Right ventricle myocardium inferior (tissue), 1 donor: Measurements from ENCODE around the gene SLC45A3. TPM values are rescaled to one million over a fixed set of nuclear protein-coding genes. Genes with fewer than 3 reads are reported as not detected.
"Not testable (repeated sequence)": the region's sequence is repeated elsewhere in the genome, so short reads cannot be mapped to it uniquely, and the experiment has no call there.

ENCODE experiments used
- ATAC-seq: fragments of 200-7000 bp; cut with Tn5 transposase; one replicate; pipeline ENCODE4 v1.9.1; 2020; ENCODE audit warnings: mild to moderate bottlenecking, moderate library complexity
- DNase-seq: peaks from one replicate; pipeline ENCODE4 v3.0.0; 2021; ENCODE audit errors: missing footprints
- intact Hi-C: fragments of 100-400 bp; cut with DNase I; formaldehyde crosslinking; loops from one replicate; pipeline ENCODE4 v1.11.0; 2022
- long read RNA-seq: library from polyadenylated mRNA; unstranded; transcript quantifications from one replicate; pipeline ENCODE4 v2.0.0, GENCODE V29; 2021
- total RNA-seq: library from RNA; stranded (reverse); fragmentation: NEBNext Ultra II Directional; extraction: Animal tissue kit (Norgen Biotek cat#: 25700); gene quantifications from one replicate; pipeline ENCODE4 v1.2.1, GENCODE V29; 2021
- donor health status: DM: no; HTN: yes; CAD: no; lungs with severe emphysema.

SLC45A3 gene, protein sequence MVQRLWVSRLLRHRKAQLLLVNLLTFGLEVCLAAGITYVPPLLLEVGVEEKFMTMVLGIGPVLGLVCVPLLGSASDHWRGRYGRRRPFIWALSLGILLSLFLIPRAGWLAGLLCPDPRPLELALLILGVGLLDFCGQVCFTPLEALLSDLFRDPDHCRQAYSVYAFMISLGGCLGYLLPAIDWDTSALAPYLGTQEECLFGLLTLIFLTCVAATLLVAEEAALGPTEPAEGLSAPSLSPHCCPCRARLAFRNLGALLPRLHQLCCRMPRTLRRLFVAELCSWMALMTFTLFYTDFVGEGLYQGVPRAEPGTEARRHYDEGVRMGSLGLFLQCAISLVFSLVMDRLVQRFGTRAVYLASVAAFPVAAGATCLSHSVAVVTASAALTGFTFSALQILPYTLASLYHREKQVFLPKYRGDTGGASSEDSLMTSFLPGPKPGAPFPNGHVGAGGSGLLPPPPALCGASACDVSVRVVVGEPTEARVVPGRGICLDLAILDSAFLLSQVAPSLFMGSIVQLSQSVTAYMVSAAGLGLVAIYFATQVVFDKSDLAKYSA
- 6.5 TPM for total RNA-seq
- long read RNA-seq, partial matches to known transcripts = 0 of 2 reads
- long read RNA-seq, other reads (novel, unspliced or antisense) = 2 of 2 reads

DNA sequence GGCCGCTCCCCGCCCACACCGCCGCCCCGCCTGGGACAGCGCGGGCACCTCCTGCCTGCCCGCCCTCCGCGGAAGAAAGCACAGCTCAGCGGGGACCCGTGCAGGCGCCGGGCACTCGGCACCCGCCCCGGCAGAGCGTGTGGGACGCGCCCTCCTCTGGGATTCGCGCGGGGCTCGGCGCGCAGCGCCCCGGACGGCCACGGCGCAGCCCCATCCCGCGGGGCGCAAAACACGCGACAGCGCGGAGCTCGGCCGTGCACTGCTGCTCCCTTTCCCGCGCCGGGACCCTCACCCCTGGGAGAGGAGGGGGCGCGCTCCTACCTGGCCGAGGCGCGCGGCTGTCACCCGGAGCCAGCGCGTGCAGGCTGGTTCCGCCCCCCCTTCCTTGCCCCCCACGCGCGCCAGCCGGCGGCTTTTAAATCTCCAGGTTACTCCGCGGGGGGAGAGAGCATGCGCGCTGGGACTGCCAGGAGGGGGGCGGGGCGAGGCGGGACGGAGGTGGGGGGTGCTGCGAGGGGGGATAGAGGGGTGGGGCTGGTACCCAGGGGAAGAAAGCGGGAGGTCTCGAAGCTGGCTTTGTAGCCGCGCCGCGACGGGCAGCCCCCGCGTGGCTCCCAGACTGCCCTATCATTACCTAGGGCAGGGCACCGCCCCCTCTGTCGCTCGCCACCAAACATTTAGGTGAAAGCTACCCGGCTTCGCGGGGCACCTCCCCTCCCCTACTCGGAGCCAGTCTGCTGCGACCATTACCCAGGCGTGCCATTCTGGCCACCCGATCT is at the start of gene SLC45A3:
TSS of gene SLC45A3 (minus strand) at position 437 of the 779 bp plus-strand sequence. CDS start 15,853 bp downstream, outside the sequence.
- DNase-seq = no peak
- ATAC-seq = peak; percentile 54
- intact Hi-C loops = no loop called here

DNA sequence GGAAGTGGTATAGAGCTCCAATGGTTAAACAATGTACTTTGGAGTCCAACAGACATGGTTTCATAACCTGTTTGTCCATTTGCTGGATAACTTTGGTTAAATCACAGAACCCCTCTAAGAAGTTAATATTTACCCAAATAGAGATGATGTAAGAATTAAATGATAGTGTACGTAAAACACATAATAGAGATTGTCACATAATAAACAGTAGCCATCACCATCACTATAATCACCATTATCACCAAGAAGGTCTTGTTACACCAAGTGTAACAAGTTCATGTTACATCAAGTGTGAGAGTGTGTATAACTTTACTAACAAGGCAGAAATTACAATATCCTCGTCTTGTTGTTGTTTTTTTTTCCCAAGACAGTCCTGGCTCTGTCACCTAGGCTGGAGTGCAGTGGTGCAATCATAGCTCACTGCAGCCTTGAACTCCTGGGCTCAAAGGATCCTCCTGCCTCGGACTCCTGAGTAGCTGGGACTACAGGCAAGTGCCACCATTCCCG is 46.4 kb upstream of the SLC45A3 start:
- ATAC-seq (no peak), DNase-seq (no peak)
- intact Hi-C loops = no loop called here

DNA sequence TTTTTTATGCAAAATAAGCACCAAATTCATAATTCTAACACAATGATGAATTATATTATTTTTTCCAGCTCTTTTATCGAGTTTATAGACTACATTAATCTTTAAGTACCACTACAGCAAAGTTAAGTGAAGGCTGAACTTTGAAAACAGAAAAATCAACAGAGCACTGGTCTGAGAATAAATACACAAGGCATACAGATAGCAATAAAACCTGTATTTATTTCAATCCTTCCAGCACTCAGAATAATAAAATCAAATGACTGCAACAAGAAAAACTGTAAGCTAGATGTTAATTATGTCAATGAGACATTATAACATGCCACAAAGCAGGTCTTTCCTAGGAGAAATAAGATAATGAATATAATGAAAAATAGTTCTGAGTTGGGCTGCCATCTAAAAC is 45.2 kb upstream of the SLC45A3 start:
- no peak for DNase-seq
- intact Hi-C loops = no loop called here
- ATAC-seq = no peak

DNA sequence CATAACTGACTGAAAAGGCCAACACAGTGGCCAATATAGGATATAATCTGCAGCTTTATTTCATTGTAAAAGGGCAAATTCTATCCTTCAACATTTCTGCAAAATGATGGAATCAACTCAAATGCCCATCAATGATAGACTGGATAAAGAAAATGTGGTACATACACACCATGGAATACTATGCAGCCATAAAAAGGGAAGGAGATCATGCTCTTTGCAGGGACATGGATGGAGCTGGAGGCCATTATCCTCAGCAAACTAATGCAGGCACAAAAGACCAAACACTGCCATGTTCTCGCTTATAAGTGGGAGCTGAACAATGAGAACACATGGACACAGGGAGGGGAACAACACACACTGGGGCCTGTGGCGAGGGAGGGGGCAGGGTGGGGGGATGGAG is 40.4 kb upstream of the SLC45A3 start:
- DNase-seq, ATAC-seq, intact Hi-C loops: not testable (repeated sequence)

DNA sequence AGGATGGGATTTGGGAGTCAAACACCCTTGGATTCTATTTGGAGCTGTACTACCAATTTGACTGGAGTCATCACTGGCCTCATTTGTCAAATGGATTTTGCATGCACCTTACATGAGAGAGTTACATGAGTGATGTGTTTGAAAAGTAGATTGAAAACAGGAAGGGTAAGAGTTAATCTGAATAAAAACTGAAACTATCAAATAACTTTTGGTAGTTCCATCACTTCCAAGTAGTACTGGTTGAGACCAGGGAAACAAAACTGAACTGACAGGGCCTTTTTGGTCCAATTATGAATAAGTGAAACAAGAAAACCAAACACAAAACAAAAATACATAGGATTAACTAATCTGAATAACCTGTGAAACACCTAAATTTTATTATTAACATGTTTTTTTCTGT is 39.5 kb upstream of the SLC45A3 start:
- intact Hi-C loops = no loop called here
- DNase-seq = no peak
- ATAC-seq = no peak

DNA sequence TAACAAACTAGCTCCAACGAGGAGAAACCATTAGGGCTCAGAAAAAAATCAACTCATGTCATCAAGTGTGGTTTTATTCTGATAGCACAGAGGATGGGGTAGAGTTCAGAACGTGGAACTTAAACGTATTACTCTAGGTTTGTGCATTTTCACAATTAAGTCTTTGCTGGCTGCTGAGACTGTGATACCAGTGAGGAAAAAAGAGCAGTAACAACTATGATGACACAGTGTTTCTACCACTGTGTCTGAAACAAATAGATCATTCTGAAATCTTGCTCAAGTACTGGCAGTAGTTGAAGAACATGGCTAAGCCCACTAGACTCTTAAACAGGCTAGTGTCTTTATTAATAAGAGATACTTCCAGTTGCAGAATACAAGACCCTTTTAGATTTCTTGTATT is 38.7 kb upstream of the SLC45A3 start:
- DNase-seq (no peak), ATAC-seq (no peak)
- intact Hi-C loops = no loop called here

DNA sequence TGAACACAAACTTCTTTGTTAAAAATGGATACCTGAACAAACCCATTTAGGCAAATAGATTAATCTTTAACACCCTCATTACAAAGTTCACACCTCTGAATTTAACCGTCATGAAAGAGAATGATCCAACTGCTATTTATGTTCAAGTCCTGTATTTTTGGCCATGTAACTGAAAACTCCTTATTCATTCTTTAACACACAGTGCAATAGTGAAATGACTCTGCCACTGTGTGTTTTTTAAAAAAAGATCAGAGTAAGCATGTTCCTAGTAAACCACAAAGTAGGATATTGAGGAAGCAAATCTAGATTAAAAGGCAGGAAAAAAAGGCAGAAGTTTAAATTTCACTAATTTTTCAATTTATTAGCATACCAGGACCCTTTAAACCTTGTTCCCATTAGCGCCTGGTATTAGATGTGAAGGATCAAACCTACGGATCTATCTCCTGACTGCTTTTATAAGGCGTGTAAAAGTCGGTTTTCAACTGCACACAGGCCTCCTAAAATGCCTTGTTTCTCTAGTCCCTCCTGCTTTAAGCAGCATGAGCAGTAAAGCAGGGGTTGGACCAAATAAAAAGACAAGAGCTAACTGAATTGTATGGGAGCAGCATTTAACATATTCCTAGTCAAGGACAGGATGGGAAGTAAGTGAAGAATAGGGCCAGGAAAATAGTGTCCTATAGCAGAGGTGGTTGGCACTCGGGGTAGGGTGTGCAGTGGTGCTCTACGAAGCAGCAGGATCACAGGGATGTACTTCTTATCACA is 36.2 kb upstream of the SLC45A3 start:
- intact Hi-C loops = no loop called here
- no peak for ATAC-seq
- DNase-seq = no peak

DNA sequence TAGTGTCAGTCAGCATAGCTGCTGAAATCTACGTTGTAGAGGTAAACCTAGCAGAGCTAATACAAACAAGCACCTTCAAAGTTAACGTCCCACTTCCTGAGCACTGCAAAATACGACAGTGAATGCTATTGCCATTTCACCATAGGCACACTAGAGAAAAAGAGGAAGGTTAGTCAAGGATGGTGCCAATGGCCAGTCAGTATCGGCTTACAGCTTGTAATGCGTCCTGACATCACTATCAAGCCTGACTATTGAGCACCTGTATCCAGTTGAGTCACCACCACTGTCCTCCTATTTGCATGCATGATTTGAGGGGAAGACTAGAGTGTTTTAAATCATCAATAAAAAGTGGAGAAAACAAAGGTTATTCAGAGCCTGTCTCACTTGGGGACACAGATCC is 35.3 kb upstream of the SLC45A3 start:
- intact Hi-C loops = no loop called here
- ATAC-seq (no peak), DNase-seq (no peak)

DNA sequence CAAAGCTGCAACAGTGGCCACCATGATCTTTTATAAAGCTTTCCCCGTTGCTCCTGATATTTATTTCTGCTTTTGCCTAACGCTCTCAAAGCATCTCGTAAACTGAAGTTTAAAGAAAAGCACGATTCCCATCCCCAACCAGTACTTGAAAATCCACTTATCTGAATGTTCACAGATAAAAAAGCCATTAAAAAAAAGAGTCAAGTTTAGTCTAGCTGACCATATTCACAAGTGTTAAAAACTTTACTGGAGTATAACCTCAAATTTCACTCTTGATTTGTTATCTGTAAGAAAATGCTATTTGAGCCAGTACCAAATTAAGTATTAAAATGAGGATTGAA is 34.6 kb upstream of the SLC45A3 start:
- no peak for DNase-seq
- intact Hi-C loops = loop anchor here (5.0 kb wide), 1 partner anchor 123 kb away; no protein-coding TSS in a partner anchor
- no peak for ATAC-seq

DNA sequence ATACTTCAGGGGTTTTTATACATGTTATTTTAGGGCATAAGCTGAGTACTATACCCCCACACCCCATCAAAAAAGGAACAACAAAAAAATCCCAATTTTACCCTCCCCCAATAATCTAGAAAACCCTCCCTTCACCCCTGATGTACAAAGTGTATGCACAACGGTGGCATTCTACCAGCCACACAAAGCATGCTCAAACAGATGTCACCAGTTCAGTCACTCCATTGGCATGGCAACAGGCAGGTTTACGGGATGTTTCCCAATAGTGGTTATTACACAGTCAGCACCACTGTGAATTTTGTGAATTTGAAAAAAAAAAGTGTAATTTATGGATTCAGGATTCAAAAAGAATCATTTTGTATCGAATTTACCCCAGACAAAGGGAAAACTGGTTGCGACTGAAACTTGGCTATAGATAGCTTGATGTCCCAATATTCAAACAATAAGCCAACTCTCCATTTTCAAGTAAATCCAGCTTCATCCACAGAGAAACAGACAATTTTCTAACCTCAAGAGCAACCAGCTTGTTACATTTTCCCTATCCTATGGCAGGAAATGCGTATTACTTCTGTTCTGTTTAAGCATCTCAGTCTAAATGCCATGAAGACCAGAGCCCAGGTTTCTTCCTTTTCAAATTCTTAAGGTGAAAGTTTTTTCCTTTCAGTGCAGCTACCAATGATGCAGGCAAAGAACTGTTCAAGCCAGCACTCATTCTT is 34.0 kb upstream of the SLC45A3 start:
- ATAC-seq = no peak
- no peak for DNase-seq
- intact Hi-C loops = loop anchor here (5.0 kb wide), 1 partner anchor 122 kb away; no protein-coding TSS in a partner anchor

DNA sequence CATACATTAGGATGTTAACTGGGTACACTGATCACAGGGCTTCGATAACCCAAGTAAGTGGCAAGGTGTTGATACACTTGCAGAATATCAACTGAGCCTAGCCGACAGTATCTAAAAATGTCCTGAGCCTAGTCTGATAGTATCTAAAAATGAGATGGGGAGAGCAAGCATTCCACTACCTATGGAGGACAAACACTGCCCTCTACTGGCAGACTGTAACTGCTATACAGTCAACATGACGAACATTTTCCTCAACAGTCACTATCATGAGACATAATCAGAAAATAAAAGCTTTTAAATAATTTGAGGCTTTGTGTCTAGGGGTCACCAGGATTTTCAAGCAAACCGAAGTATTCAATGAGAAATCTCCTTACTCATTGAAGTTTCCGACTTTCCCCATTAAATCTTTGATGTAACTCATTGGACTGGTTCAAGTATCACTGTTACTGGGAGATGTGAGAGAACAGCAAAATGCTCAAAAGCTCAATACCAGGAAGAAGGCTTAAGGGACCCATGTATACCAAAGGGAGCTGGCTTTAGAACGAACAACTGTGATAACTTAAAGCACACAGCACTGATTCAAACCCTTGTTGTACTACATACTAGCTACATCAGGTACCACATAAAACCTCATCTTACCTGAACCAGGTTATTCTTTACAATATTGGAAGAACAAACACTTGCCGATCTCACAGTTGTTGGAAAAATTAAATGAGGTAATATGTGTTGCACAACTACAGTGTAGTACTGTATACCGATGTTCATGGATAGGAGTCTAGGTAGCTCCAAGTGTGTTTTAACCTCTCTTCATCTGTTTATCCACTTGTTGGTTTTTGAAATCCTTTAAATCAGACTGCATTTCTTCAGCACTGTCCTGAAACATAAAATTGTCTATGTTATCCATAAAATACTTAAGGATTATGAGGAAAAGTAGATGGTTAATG is 31.1 kb upstream of the SLC45A3 start:
- no peak for DNase-seq

DNA sequence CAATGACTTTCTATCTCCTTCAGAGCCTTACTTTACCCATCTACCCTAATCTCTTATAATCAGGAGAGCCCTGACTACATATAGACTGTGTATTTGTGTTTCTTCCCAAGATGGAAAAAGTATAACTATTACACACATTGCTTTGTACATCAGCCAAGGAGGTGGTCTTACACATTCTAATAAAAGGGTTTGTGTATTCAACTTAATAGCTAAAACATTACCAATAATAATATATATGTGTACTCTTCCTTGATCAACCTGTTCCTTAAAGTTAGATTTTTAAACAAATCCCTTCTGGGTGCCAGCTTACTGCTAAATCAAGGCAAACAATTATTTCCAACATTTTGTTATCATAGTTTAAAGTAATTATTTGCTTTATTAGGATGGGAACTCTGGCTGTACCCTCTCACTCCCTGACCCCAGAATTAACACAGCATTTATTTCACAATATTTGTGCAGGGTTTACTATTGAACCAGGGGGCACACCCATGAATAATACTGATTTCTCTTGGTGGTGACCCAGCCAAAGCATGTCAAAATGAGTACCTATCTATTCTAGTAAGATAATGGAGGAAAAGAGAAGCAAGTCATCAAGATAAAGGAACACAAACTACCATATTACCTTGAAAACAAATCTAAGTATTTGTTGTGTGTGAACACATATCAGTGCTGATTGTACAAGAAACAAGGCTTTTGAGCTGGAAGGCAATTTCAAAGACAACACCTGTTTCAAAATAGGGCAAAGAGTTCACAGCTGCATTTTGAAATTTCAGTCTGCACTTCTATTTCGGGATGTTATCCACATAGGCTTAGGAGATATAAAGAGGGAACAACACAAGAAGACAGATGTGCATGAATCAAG is 30.1 kb upstream of the SLC45A3 start:
- intact Hi-C loops = loop anchor here (1.0 to 5.0 kb wide), 3 partner anchors 52 to 182 kb away; no protein-coding TSS in a partner anchor
- ATAC-seq = no peak
- no peak for DNase-seq

More for the DNA sequence above, 31.1 kb upstream of the SLC45A3 start:
- ATAC-seq = peak; percentile 83
- intact Hi-C loops = loop anchor here (1.0 to 5.0 kb wide), 3 partner anchors 53 to 183 kb away; no protein-coding TSS in a partner anchor

DNA sequence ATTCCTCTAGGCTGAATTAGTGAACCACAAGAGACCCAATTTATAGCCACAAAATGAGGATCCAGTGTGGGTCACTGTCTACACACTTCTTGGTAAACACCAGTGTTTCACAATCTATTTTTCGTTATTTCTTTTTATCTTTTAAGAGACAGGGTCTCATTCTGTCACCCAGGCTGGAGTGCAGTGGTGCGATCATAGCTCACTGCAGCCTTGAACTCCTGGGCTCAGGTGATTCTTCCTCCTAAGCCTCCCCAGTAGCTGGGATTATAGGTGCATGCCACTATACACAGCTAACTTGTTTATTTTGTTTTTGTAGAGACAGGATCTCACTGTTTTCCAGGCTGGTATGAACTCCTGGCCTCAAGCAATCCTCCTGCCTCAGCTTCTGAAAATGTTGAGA is 29.3 kb upstream of the SLC45A3 start:
- no peak for ATAC-seq
- DNase-seq = no peak
- intact Hi-C loops = loop anchor here (2.0 to 5.0 kb wide), 2 partner anchors 117 to 181 kb away; no protein-coding TSS in a partner anchor

DNA sequence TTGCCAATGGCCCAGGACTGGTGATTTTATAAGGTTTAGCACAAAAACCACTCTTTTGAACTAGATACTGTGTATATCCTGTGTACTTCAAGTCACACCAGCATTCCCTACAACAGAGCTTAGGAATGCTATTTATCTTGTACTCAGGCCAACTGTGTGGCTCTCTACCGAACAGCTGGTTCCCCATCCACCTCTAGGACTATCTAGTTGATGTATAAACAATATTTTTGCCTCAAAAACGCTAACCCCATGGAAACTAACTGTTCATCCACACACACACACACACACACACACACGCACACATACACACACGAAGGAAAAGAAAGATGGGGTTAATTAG is 28.7 kb upstream of the SLC45A3 start:
- ATAC-seq = peak; percentile 40
- no peak for DNase-seq
- intact Hi-C loops = no loop called here

DNA sequence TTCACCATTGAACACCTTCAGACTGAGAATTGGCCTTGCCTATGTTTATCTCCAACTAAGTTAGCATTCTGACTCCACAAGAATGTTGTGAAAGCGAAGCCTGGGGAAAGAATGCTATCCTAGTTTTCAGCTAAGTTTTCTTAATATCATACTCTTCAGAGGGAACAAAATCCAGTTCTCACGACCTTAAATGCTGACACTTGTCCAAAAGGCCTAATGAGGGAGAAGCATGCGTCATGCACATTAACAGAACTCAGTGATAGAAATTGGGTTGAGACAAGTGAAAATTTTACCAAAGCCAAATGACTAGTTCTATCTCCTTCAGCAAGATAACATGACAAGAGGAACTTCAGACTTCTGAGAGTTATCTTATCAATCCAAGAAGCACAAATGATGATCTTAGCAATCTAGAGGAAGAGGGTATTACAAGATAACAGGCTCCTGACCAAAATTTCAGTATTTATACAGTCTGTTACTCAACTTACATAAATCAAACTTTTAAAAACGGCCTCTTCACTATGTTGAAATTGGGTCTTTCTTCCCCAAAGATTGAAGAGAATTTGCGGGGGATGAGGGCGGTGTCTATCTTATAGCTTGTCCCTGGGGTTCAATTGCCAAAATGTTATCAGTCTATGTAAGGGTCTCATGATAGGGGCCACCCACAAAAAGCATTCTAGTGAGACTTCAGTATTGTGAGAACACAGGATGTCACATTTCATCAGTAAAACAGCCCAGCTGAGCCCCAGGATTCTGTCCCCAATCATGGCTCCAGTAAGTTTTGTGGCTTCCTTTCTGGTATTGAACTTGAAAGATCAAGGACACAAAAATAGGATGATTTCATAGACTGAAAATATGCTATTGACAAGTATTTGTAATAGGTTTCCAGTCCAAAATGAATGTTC is 26.5 kb upstream of the SLC45A3 start:
- peak; percentile 39 for ATAC-seq

More for the DNA sequence above, 26.5 kb upstream of the SLC45A3 start:
- no peak for DNase-seq
- intact Hi-C loops = no loop called here
